HFFc6 (cell line): ENCODE measurements around the gene PHLDB1. TPM values are rescaled to one million over a fixed set of nuclear protein-coding genes. Genes with fewer than 3 reads are reported as not detected.

Experiments used
- DNase-seq: peaks from one replicate; pipeline ENCODE4 v3.0.0-alpha.2; 2018
- H3K27ac Mint-ChIP-seq: 2 replicates; pipeline ENCODE4 v1.8.0; 2020; ENCODE audit warnings: mild to moderate bottlenecking, mixed read lengths
- H3K27me3 Mint-ChIP-seq: 2 replicates; pipeline ENCODE4 v1.8.0; 2021; ENCODE audit warnings: mild to moderate bottlenecking, moderate library complexity, mixed read lengths; ENCODE audit not compliant: insufficient read depth
- H3K36me3 Mint-ChIP-seq: 2 replicates; pipeline ENCODE4 v1.8.0; 2021; ENCODE audit warnings: low read depth, mixed read lengths
- H3K4me1 Mint-ChIP-seq: 2 replicates; pipeline ENCODE4 v1.8.0; 2020; ENCODE audit warnings: low read depth, mixed read lengths
- H3K4me3 Mint-ChIP-seq: 2 replicates; pipeline ENCODE4 v1.8.0; 2020; ENCODE audit warnings: mild to moderate bottlenecking, moderate library complexity, mixed read lengths
- H3K9me3 Mint-ChIP-seq: 2 replicates; pipeline ENCODE4 v1.8.0; 2020; ENCODE audit warnings: mild to moderate bottlenecking, mixed read lengths
- total RNA-seq, 6 experiments: library from RNA; stranded (reverse); fragmentation: NEBNext Ultra II Directional; extraction: Animal tissue kit (Norgen Biotek cat#: 25700); gene quantifications; 2 replicates in 1 of 6; 3 replicates in 5 of 6; pipeline ENCODE4 v1.2.3, GENCODE V29; 2021
- TF ChIP-seq, protein P1 (sequence below): fragments of 200-600 bp; sonication (generic); IDR thresholded peaks from 2 replicates; pipeline ENCODE4 v1.5.0; 2021; ENCODE audit warnings: antibody characterized with exemption, mild to moderate bottlenecking

PHLDB1 gene
- total RNA-seq, 6 experiments from 2014 or later, result 106 to 121 (median 114) TPM

DNA sequence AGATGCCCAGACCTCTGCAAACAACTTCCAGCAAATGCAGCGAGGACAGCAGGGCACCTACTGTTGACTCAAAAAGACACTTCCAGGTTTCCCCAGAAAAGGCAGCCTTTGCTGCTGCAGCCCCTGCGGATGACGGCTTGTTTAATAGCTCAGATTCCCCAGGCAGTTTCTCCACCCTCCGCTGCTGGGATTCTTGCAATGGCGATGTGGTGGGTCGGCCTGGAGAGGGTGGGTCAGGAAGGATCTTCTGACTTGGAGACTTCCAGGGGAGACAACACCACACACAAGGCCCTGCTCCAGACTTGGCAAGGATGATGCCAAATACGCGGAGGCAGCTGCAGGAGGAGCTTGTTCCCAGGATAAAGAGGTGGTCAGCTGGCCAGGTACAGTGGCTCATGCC, 89.9 kb downstream of the PHLDB1 start:
- Mint-ChIP-seq H3K4me1 (peaks cover 8% of the 10 kb centered on the region), H3K27me3 (no peaks in the 10 kb centered on the region; the same call in none of the 2 replicates), H3K9me3 (peaks cover 4% of the 10 kb centered on the region)

DNA sequence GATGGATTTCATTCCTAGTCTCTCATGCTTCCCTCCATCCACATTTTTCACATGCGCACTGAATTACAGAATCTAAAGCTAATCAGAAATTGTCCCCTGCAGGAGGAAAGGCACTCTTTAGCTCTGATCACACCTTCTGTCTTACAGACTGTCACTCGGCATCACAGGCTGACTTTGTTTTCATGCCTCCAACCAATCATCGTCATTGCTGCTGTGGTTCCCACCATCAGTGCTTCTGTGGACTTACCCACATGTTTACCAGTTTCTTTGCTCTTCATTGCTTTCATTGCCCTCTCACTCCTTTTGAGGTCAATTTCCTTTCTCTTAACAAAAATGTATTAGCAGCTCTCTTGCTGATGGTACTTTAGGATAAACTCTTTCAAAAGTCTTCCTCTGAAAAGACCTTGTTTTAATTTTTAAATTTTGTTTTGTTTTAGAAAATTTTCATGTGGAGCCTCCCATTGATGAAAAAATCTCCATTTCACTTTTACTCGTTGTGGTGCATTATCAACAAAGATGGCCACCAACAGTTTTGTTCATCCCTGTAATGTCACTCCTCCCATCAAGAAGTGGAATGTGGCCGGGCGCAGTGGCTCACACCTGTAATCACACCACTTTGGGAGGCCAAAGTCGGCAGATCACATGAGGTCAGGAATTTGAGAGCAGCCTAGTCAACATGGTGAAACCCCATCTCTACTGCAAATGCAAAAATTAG, 92.2 kb downstream of the PHLDB1 start:
- Mint-ChIP-seq H3K9me3 (peaks cover 4% of the 10 kb centered on the region), H3K27me3 (no peaks in the 10 kb centered on the region; the same call in none of the 2 replicates), H3K36me3 (peaks cover 5% of the 10 kb centered on the region; the same call in 1 of the 2 replicates), H3K4me1 (no peaks in the 10 kb centered on the region), H3K27ac (no peak overlapping the region), H3K4me3 (no peak overlapping the region)
- TF ChIP-seq, protein P1, sequence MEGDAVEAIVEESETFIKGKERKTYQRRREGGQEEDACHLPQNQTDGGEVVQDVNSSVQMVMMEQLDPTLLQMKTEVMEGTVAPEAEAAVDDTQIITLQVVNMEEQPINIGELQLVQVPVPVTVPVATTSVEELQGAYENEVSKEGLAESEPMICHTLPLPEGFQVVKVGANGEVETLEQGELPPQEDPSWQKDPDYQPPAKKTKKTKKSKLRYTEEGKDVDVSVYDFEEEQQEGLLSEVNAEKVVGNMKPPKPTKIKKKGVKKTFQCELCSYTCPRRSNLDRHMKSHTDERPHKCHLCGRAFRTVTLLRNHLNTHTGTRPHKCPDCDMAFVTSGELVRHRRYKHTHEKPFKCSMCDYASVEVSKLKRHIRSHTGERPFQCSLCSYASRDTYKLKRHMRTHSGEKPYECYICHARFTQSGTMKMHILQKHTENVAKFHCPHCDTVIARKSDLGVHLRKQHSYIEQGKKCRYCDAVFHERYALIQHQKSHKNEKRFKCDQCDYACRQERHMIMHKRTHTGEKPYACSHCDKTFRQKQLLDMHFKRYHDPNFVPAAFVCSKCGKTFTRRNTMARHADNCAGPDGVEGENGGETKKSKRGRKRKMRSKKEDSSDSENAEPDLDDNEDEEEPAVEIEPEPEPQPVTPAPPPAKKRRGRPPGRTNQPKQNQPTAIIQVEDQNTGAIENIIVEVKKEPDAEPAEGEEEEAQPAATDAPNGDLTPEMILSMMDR, result no peak
- DNase-seq, result no peak

More for the DNA sequence above, 89.9 kb downstream of the PHLDB1 start:
- Mint-ChIP-seq H3K4me3 (no peak overlapping the region), H3K27ac (no peak overlapping the region), H3K36me3 (peaks cover 5% of the 10 kb centered on the region; the same call in 1 of the 2 replicates)
- DNase-seq, result no peak
- TF ChIP-seq, protein P1, result no peak

DNA sequence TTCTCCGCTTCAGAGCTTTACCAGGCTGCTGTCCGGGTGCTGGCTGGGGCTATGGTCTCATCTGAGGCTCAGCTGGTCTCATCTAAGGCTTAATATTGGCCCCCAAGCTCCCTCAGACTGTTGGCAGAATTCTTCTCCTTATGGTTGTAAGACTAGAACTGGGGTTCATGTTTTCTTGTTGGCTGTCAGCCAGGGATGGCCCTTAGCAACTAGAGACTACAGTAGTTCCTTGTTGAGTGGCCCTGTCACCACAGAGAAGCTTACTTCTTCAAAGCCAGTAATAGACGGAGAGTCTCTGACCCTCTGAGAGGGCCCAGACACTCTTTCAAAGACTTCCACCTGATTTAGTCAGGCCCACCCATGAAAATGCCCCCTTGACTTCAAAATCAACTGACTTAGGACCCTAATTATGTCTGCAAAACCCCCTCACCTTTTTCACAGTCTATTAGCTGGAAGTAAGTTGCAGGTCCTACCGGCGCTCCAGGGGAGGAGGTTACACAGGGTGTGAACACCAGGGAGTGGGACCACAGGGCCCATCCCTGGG, 96.2 kb downstream of the PHLDB1 start:
- Mint-ChIP-seq H3K4me1 (peaks cover 11% of the 10 kb centered on the region; the same call in 1 of the 2 replicates), H3K9me3 (peaks cover 4% of the 10 kb centered on the region), H3K27me3 (peaks cover 20% of the 10 kb centered on the region), H3K4me3 (no peak overlapping the region), H3K27ac (no peak overlapping the region), H3K36me3 (peaks cover 5% of the 10 kb centered on the region; the same call in 1 of the 2 replicates)
- TF ChIP-seq, protein P1, result no peak
- DNase-seq, result no peak

DNA sequence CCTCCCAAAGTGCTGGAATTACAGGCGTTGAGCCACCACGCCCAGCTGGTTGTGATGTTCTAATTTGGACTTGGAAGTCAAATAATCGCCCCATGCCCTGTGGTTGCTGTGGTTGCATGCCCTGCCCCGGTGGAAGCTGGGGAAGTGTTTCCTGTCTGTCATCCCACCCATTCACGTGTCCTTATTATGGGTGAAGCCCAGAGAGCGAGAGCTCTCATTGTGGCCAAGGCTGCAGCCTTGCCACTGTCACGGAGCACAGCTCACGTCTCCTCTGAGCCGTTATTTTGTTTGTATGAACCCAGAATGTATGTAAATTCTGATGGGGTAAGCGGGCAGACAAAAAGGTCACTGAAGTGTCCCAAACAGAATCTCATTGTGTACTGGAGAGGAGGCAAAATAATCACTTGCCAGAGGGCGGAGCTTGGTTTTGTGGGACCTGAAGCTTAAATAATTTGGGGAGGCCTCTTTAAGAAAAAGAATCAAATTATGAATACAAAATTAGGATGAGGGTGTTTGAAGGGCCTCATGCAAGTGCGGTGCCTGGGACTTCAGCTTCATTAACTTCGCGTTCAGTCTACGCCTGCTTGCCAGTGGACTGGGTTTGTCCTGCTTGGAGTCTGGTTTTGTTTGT, 97.8 kb downstream of the PHLDB1 start:
- peaks cover 3% of the 10 kb centered on the region; the same call in 1 of the 2 replicates for H3K36me3 Mint-ChIP-seq
- H3K9me3 Mint-ChIP-seq, result peaks cover 3% of the 10 kb centered on the region
- no peak for DNase-seq
- peaks cover 11% of the 10 kb centered on the region; the same call in 1 of the 2 replicates for H3K4me1 Mint-ChIP-seq
- TF ChIP-seq, protein P1, result no peak
- H3K4me3 Mint-ChIP-seq, result no peak overlapping the region
- no peak overlapping the region for H3K27ac Mint-ChIP-seq
- peaks cover 22% of the 10 kb centered on the region for H3K27me3 Mint-ChIP-seq

DNA sequence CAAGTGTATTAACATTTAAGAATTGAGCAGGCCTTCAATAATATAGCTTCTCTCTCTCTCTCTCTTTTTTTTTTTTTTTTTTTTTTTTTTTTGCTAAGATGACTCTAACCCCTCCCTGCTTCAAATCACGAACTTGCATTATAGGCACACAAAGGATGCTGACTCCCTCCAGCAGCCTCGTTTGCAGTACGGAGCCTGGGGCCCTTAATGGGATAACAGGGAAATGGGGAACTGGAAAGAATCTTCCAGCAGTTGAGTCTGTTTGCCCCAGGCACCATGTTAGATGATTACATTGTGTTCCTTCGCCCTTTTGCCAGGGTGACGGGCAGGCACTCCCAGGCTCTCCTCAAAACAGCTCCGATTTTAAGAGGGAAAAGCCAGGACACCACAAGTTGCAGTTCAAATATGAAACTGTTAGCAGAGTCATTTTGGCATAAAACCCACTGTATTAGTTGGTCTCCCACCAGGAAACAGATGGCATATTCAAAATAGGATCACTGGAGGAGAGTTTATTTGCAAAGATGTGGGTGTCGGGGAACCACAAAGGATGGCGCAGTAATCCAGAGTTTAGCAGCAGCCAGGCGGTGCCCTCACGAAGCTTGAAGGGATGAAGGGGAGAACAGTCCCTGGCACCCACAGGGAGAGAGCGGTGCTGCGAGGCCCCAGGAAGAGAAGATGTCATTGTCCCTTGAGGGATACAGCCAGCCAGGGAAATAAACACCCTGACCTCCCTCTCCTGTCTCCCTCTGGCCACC, 98.6 kb downstream of the PHLDB1 start:
- H3K36me3 Mint-ChIP-seq, result no peaks in the 10 kb centered on the region
- H3K4me1 Mint-ChIP-seq, result peaks cover 11% of the 10 kb centered on the region; the same call in 1 of the 2 replicates
- TF ChIP-seq, protein P1, result no peak
- peaks cover 27% of the 10 kb centered on the region for H3K27me3 Mint-ChIP-seq
- DNase-seq, result no peak
- no peaks in the 10 kb centered on the region for H3K9me3 Mint-ChIP-seq
- H3K27ac Mint-ChIP-seq, result no peak overlapping the region
- no peak overlapping the region for H3K4me3 Mint-ChIP-seq
